ENCODE measurements around the gene TAPT1.
"Not testable (repeated sequence)": the region's sequence is repeated elsewhere in the genome, so short reads cannot be mapped to it uniquely, and the experiment has no call there.

The TAPT1 gene

GRCh38 chr4:16168710-16169388 lies 57.4 kb downstream of the TAPT1 start:
- no peak for DNase-seq

DNA sequence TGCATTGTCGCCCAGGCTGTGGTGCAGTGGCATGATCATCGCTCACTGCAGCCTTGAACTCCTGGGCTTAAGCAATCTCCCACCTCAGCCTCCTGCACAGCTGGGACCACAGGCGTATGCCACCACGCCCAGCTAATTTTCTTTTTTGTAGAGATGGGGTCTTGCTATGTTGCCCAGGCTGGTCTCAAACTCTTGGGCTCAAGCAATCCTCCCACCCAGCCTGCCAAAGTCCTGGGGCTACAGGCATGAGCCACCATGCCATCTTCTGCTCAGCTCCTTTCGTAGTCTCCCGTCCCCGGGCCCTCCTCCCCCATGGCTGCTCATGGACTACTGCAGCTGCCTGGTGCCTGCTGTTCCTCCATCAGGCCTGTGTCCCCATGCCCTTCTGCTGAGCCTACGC lies 58.1 kb downstream of the TAPT1 start:
- no peak for DNase-seq

GRCh38 chr4:16165931-16166330 lies 60.3 kb downstream of the TAPT1 start:
- no peak for DNase-seq

GRCh38 chr4:16162891-16163290 lies 63.4 kb downstream of the TAPT1 start:
- DNase-seq, result no peak

GRCh38 chr4:16161851-16162408 lies 64.3 kb downstream of the TAPT1 start:
- no peak for DNase-seq

- DNase-seq, result no peak
These were observed 65.8 kb downstream of the TAPT1 start for GRCh38 chr4:16160457-16160856.

DNA sequence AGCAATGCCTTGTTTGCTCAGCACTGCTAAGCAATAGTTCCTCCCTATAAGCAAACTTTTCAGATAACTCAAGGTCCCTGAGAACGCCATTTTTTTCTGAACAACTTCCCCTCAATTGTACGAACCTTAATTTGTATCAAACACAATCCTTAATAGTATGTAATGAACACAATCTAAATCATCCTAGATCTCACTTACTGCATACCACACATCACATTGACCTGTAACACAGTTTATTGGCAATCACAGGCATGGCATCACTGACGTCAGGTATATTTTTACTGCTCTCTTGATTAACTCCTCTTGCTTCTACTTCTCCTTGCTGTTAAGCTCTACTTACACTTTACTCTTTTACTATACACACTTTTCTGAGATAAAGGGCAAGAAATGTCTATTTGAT lies 67.0 kb downstream of the TAPT1 start:
- no peak for DNase-seq

GRCh38 chr4:16158504-16158852 lies 67.8 kb downstream of the TAPT1 start:
- DNase-seq, result no peak

- DNase-seq, result no peak
These were observed 68.4 kb downstream of the TAPT1 start for GRCh38 chr4:16157609-16158503.

DNA sequence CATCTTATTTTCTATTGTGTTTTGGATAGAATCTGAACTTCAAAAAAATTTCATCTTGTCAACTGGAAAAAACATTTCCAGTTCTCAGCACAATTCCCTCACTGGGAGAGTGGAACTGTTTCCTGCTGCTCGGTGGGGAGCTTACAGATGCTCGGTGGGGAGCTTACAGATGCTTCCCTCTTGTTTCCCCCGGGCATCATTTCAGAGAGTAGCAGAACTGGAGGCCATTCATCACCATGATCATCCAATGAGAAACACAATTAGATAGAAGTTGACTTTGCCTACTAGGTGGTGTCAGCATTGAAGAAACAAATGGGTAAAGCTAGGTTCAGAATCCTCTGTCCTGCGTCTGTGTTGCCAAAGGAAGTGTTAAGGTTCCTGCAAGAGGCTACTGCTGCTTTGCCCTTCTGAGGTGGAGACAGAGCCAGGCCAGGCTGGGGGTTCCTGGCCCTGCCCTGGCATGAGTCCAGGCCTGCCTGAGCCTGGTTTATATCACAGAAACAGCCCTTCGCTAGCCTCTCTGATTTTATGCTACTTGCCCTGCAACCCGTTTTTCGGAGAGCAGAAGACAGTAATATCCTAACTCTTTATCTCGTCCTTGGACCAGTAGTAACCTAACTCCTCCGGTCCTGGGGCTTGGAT lies 70.6 kb downstream of the TAPT1 start:
- DNase-seq, result no peak

GRCh38 chr4:16154451-16154850 lies 71.8 kb downstream of the TAPT1 start:
- DNase-seq, result no peak

- no peak for DNase-seq
These were observed 75.6 kb downstream of the TAPT1 start for GRCh38 chr4:16150716-16151115.

GRCh38 chr4:16144913-16145312 lies 81.4 kb downstream of the TAPT1 start:
- DNase-seq, result not testable (repeated sequence)

DNA sequence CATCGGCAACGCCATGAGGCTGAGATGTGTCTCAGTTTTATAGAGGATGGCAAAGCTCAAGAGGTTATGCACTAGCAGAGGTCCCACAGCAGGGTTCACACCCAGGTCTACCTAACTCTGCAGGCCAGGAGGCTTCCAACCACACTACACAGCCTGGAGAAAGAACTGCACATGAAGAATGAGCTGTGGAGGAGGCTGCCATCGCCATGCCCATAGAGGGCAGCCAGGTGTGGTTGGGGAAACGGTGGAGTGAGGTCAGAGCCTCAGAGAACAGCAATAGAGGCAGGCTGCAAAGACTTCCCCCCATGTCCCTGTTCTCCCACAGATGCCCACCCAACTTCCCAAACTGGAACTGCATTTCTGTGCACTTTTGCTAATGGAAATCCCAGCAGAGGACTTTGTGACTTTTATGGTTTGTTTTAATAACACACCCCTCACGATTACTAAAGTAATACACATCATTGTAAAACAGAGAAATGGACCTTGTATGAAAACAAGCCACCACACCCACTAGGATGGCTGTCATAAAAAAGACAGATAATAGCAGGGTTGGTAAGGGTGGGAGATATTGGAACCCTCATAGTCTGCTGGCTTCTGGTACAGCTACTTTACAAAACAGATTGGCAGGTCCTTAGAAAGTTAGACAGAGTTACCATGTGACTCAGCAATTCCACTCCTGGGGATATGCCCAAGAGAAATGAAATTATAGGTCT lies 83.5 kb downstream of the TAPT1 start:
- no peak for DNase-seq

GRCh38 chr4:16140879-16141249 lies 85.4 kb downstream of the TAPT1 start:
- DNase-seq, result no peak

DNA sequence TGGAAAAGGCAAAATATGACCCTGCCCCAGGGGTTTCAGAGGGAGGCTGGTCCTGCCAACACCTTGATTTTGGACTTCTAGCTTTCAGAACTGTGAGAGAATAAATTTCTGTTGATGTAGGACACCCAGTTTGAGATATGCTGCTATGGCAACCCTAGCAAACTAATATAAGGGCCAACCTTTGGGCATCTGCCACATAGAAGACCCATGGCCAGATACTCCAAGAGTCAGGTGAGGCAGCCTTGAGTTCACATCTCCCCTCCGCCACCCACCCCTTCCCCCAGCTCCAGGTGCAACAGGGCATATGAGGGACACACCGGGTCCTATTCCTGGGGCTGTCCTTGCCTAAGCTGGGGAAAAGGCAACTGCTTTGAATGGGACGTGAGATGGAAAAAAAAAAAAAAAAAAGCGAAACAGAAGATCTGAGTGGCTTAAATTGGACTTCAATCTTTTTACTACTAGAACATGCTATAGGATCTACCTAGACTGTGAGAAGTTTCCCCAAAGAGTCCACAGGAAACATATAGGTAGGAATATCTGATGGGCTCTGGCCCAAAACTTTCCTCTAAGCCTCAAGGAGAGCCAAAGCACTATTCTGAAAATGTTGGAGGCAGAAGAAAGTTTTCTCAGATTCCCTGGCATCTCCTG lies 85.9 kb downstream of the TAPT1 start:
- DNase-seq, result no peak

DNA sequence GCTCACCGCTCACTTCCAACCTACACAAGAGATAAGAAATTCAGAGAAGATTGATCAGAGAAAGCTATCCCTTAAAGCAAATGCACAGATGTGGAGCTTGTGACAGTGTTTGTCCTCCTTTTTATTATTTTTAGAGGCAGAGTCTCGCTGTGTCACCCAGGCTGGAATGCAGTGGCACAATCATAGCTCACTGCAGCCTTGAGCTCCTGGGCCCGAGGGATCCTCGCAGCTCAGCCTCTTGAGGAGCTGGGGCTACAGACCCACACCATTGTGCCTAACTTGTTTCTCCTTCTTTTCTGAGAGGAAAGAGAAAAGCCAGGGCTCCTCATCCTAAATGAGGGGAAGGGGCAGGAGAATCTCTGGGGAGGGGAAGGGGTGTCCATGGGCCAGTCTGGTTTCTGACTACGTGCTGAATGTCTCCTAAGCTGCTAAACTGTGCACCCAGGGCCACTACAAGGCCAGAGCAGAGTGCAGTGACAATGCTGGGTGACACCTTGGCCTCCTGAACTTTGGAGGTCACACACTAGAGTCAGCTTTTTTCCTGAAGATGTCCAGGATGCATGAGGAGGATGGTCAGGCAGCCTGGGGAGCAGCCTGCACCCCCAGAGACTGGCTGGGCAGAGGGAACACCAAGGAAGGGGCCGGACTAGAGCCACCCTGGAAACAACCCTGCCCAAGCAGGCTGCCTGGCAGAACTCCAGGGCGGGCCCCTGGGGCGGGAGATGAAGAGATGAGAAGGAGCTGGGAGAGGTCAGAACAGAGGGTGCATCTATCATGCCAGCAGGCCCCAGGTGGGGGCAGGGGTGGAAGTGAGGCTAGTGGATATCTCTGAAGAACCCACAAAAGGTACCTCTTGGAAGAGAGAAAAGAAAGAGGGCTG lies 87.0 kb downstream of the TAPT1 start:
- DNase-seq, result no peak

DNA sequence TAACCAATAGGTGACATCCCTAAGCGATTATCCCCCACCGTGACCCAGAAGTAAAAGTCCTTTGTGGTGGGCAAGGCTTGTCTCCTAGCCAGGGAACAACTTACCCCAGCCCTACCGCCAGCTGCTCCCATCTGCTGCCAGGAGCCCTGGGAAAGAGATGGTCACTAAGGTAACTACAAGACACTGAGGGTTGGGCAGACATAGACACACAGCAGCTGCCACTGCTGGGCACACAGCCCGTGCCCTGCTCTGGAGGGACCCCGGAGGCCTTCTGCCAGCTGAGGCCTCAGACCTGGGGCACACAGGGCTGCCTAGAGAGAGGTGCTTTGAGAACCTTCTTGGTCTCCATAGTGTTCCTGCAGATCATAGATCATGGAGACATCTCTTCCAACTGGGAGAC lies 89.4 kb downstream of the TAPT1 start:
- no peak for DNase-seq

DNA sequence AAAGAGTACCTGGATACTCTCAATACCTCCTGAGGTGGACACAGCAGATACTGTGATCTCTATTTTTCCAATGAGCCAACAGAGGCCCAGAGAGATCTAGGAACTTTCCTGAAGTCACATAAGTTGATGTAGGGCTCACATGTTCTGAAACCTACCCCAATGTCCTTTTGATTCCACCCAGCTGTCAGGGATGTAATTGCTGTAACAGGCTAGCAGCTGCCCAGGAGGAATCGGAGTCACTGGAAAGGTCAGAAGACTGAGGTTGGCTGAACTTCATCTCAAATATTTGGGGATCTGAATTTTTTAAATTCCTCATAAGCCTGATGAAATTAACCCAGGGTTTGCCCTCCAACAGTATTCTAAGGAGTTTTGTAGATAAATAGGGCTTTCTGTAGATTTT lies 90.0 kb downstream of the TAPT1 start:
- DNase-seq, result no peak

DNA sequence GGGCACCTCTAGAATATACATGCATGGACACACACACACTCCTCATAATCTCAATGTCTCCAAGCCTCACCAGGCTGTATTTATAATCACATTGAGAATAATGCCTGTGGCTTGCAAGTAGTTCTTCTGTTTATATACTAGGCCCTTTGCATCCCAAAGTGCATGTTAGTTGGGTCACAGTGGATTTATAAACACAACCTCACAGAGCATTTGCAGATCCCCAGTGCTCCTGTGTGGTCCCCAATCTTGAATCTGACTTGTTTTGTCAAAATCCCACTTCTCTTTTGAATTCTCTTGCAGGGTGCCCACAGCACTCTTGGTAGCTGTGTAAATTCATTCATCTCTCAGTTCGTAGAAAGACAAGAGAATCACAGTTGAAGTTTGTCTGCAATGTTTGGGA lies 92.9 kb downstream of the TAPT1 start:
- no peak for DNase-seq

- DNase-seq, result no peak
These were observed 95.0 kb downstream of the TAPT1 start for GRCh38 chr4:16131293-16131692.

DNA sequence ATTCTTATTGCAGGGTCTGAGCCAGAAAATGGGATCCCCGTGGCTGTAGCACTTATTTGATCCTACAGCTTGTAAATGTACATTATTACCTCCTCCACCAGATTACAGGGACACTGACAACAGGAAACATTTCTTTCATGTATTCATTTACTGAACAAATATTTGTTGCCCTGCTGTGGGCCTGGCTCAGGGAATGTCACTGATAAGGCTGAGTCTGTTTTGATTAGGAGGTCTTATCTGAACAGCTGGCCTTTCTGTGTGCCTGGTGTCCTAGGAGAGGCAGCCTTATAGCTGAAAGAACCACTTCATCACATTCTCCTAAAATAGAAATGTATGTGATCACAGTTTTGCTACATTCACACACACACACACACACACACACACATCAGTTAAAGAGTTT lies 96.9 kb downstream of the TAPT1 start:
- no peak for DNase-seq

All from CD4-positive, alpha-beta T cell treated with Interleukin-15 for 1 hour (primary cell).